EL (cell line): ENCODE measurements around the gene CTSW.
A peak's percentile ranks its signal among the peaks of the same experiment; 100 is the strongest.

Experiments
- DNase-seq: peaks from one replicate; pipeline ENCODE4 v3.0.0-alpha.2; 2016

CTSW gene

GRCh38 chr11:65868076-65868667 is 11.5 kb upstream of the CTSW start:
- DNase-seq: no peak

- no peak for DNase-seq
These were observed 10.7 kb upstream of the CTSW start for GRCh38 chr11:65868907-65869306.

- DNase-seq: no peak
These were observed 9.9 kb upstream of the CTSW start for GRCh38 chr11:65869643-65870306.

GRCh38 chr11:65870307-65870658 is 9.4 kb upstream of the CTSW start:
- no peak for DNase-seq

- no peak for DNase-seq
These were observed 8.6 kb upstream of the CTSW start for GRCh38 chr11:65870706-65871681.

GRCh38 chr11:65871811-65872548 is 7.7 kb upstream of the CTSW start:
- DNase-seq: peak; percentile 62

- peak; percentile 65 for DNase-seq
These were observed 6.9 kb upstream of the CTSW start, which contains the start of gene EFEMP2 for GRCh38 chr11:65872586-65873317. EFEMP2 (minus strand) TSS chr11:65872800; CDS start chr11:65872354, 446 bp downstream.

GRCh38 chr11:65873318-65874156 is 6.1 kb upstream of the CTSW start:
- peak; percentile 94 for DNase-seq

- no peak for DNase-seq
These were observed 390 bp downstream of the CTSW start for GRCh38 chr11:65880027-65880426.

GRCh38 chr11:65880844-65881421 is 1.3 kb downstream of the CTSW start:
- DNase-seq: peak; percentile 51

- DNase-seq: no peak
These were observed 2.8 kb downstream of the CTSW start for GRCh38 chr11:65882120-65883057.

GRCh38 chr11:65883058-65883761 is 3.6 kb downstream of the CTSW start:
- DNase-seq: no peak

GRCh38 chr11:65883786-65884715 is 4.4 kb downstream of the CTSW start:
- DNase-seq: no peak

GRCh38 chr11:65884716-65885092 is 5.1 kb downstream of the CTSW start:
- peak; percentile 70 for DNase-seq

GRCh38 chr11:65885231-65885630 is 5.6 kb downstream of the CTSW start:
- DNase-seq: no peak

- no peak for DNase-seq
These were observed 6.3 kb downstream of the CTSW start for GRCh38 chr11:65885808-65886536.
